OCI-LY1 (cell line): Measurements from ENCODE around the gene CD4.

ENCODE experiments used
- EZH2 ChIP-seq: fragments of 200-600 bp; sonication (generic), shearing (Covaris generic); IDR thresholded peaks from 2 replicates; pipeline ENCODE4 v1.8.0; 2017; ENCODE audit warnings: borderline replicate concordance, mixed run types, mild to moderate bottlenecking, antibody characterized with exemption, low read length, moderate library complexity, mixed read lengths
- TF ChIP-seq, protein P1 (sequence below): fragments of 200-600 bp; sonication (generic), shearing (Covaris generic); IDR thresholded peaks from 2 replicates; pipeline ENCODE4 v1.5.1; 2017; ENCODE audit warnings: mild to moderate bottlenecking, antibody characterized with exemption, low read length, moderate library complexity, mixed read lengths

DNA sequence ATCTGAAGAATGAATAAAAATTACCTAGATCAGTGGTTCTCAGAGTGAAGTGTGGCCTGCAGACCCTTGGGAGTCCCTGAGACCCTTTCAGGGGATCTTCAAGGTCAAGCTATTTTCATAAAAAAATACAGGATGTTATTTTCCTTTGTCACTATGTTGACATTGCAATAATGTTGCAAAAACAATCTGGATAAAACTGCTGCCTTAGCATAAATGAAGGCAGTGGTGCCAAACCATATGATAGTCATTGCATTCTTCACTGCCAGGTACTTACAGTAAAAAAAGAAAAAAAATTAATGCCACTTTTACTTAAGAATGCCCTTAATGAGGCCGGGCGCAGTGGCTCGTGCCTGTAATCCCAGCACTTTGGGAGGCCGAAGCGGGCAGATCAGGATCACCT lies 2.0 kb upstream of the CD4 start:
- TF ChIP-seq, protein P1, sequence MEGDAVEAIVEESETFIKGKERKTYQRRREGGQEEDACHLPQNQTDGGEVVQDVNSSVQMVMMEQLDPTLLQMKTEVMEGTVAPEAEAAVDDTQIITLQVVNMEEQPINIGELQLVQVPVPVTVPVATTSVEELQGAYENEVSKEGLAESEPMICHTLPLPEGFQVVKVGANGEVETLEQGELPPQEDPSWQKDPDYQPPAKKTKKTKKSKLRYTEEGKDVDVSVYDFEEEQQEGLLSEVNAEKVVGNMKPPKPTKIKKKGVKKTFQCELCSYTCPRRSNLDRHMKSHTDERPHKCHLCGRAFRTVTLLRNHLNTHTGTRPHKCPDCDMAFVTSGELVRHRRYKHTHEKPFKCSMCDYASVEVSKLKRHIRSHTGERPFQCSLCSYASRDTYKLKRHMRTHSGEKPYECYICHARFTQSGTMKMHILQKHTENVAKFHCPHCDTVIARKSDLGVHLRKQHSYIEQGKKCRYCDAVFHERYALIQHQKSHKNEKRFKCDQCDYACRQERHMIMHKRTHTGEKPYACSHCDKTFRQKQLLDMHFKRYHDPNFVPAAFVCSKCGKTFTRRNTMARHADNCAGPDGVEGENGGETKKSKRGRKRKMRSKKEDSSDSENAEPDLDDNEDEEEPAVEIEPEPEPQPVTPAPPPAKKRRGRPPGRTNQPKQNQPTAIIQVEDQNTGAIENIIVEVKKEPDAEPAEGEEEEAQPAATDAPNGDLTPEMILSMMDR, result no peak
- TF ChIP-seq EZH2, result no peak
